MM.1S (cell line): ENCODE measurements around the gene GPC5.

Experiments
- CTCF ChIP-seq: fragments of 300-600 bp; sonication (generic); IDR thresholded peaks from 2 replicates; pipeline ENCODE4 v1.5.1; 2016; ENCODE audit warnings: antibody characterized with exemption, low read length, mixed read lengths
- EZH2 ChIP-seq: fragments of 300-600 bp; sonication (generic); optimal IDR thresholded peaks from 2 replicates; pipeline ENCODE3; 2017; ENCODE audit warnings: low read depth, mild to moderate bottlenecking, antibody characterized with exemption, low read length, mixed read lengths

GRCh38 chr13:92379371-92379770 is 981.0 kb downstream of the GPC5 start:
- TF ChIP-seq CTCF (no peak), EZH2 (no peak)
